ENCODE results near the gene HPD.
"Not testable (repeated sequence)": the region's sequence is repeated elsewhere in the genome, so short reads cannot be mapped to it uniquely, and the experiment has no call there.

The HPD gene

GRCh38 chr12:121861636-121862254 lies 3.1 kb upstream of the HPD start:
- no peak for DNase-seq

DNA sequence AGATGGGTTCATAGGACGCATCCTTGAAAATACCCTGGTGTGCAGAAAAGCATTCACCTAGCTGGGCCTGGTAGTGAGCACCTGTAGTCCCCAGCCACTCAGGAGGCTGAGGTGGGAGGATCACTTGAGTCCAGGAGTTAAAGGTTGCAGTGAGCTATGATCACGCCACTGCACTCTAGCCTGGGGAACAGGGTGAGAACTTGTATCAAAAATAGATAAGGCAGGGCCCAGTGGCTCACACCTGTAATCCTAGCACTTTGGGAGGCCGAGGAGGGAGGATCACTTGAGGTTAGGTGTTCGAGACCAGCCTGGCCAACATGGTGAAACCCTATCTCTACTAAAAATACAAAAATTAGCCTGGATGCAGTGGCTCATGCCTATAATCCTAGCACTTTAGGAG lies 2.0 kb upstream of the HPD start:
- not testable (repeated sequence) for DNase-seq

- DNase-seq, result no peak
These were observed 1.6 kb upstream of the HPD start for GRCh38 chr12:121860257-121860656.

- DNase-seq, result no peak
These were observed 369 bp downstream of the HPD start for GRCh38 chr12:121858318-121858661.

DNA sequence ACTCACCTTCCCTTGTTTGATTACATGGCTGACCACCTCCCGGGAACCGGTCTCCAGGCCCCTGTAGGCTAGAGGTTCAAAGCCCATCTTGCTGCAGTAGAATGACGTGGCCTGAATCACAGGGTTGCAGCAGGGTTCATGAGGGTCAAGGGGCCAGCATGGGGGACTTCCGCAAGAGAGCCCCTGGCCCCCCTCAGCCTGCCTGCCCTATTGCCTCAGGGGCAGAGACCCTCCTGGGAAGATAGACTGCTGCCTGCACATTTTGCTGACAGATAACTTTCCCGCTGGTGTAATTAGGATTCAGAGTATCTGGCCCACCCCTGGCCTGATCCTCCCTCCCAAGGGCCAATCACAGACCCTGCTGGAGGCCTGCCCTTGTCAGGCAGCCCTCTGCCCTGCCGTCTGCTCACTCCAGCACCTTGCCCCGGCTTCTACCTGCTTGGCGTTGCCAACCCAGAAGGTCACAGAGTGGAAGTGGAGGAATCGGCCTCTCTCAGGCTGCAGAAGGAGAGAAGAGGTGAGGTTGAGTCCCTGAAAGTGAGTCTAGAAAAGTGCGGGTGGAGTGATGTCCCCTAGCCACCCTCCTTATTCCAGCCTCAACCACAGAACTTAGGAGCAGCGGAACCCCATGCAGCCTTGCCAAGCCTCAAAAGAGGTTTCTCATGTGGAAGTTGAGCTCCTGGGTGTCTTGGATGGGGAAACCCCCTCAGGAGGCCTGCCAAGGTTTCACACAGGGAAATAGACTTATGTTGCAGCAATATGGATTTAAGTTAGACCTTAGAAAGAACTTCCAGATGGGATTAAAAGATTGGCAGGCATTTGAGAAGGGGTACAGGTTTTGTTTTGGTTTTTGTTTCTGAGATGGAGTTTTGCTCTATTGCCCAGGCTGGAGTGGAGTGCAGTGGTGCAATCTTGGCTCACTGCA lies 1.1 kb downstream of the HPD start:
- no peak for DNase-seq

DNA sequence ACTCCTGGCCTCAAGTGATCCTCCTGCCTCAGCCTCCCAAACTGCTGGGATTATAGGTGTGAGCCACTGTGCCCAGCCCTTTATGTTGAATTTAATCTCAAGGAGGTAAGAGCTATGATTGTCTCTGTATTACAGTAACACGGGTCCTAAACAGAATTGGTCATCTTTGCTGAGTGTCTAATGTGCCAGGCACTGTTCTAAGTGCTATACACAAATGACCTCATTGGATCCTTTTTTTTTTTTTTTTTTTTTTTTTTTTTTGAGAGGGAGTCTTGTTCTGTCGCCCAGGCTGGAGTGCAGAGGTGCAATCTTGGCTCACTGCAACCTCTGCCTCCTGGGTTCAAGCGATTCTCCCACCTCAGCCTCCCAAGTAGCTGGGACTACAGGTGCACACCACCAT lies 6.3 kb downstream of the HPD start:
- not testable (repeated sequence) for DNase-seq

DNA sequence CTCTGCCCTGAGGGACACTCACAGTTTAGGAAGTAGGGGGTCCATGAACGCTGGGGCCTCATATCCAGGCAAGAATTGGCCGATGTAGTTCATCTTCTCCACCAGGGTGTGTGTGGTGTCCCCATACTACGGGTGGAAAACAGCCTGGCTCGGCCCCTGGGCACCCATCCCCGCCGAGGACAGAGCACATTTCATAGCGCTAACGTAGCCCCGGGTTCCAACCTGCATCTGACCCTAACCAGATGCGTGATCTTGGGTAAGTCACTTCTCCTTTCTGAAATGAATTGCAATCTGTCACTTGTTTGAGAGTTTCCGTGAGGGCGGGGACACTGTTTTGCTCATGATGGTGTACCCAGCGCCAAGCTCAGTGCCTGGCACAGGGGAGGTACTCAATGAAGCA lies 9.0 kb downstream of the HPD start:
- no peak for DNase-seq

DNA sequence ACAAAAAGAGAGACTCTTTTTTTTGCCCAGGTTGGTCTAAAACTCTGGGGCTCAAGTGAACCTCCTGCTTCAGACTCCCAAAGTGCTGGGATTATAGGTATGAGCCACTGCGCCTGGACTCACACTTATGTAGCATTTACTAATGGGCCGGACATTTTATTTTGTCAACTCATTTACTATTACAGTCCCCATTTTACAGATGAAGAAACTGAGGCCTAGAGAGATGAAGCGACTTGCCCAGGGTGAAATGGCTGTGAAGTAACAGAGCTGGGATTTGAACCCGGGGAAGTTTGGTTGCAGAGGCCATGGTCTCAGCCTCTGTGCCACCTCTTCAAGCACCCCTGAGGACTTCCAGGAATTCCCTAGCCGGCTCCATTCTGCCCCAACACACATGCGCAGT lies 9.4 kb downstream of the HPD start:
- DNase-seq, result no peak

- no peak for DNase-seq
These were observed 13.0 kb downstream of the HPD start for GRCh38 chr12:121845701-121846100.

- no peak for DNase-seq
These were observed 15.2 kb downstream of the HPD start for GRCh38 chr12:121843236-121843982.

- no peak for DNase-seq
These were observed 18.5 kb downstream of the HPD start for GRCh38 chr12:121839993-121840761.

GRCh38 chr12:121839106-121839992 lies 19.3 kb downstream of the HPD start:
- peak; percentile 84 for DNase-seq

GRCh38 chr12:121838126-121838525 lies 20.5 kb downstream of the HPD start:
- DNase-seq, result no peak

GRCh38 chr12:121837680-121838079 lies 21.0 kb downstream of the HPD start:
- DNase-seq, result no peak

GRCh38 chr12:121831571-121832245 lies 27.0 kb downstream of the HPD start:
- no peak for DNase-seq

DNA sequence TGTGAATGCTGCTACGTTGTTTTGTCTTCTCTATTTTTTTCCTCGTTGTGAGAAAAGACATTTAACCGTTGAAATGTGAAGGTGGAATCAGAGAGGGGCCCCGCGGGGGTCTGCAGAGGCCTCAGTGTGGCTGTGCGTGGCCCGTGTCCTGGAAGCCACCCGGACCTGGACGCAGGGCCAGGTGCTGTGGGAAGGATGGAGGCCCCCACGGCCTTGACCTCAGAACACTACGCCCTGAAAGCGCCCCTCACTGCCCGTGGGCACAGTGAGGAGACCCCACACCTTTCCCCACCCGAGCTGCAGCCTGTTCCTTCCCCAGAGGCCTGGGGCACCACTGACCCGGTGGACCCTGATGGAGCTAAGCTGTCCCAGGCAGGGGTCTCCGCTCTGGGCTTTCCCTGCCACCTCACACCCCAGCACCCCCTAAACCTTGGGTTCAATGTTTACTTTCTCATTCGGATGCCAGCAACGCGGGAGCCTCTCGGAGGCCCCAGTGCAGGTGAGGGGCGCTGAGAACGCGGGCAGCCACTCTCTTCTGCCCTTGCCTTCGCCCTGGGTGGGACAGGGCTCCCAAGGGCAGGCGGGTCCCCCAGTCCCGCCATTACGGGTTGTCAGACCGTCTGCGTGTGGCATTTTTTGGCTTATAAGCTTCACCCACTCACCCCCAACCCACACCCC lies 27.9 kb downstream of the HPD start:
- DNase-seq, result no peak

GRCh38 chr12:121830134-121830533 lies 28.5 kb downstream of the HPD start:
- DNase-seq, result no peak

- DNase-seq, result no peak
These were observed 29.3 kb downstream of the HPD start for GRCh38 chr12:121829250-121829918.

DNA sequence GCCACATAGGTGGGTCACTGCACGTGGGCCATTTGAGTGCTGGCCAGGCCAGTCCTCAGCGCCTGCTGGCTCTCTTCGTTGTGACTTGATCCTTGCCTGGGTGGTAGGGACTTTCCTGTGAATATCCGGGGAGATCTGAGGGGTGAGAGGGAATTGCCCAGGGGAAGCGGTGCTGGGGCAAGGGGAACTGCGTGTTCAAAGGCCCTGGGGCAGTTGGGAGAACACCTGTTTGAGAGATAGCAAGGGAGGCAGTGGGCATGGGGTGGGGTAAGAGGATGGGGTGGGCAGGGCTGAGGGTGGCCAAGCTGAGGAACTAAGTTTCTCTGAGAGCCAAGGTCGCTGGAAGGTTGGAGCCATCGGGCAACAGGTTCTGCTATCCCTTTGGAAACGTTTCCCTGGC lies 29.8 kb downstream of the HPD start:
- no peak for DNase-seq

- no peak for DNase-seq
These were observed 30.4 kb downstream of the HPD start for GRCh38 chr12:121828306-121828705.
